SK-N-SH (cell line): ENCODE data around the gene GPX2. TPM values are rescaled to one million over a fixed set of nuclear protein-coding genes. Genes with fewer than 3 reads are reported as not detected.

Experiments
- CTCF ChIA-PET: fragments of 300-600, 350-600 bp; formaldehyde crosslinking; extraction: SDS; loops from one replicate; lab custom pipeline; 2021; lab: Yijun Ruan, JAX
- POLR2A ChIA-PET: fragments of 350-600 bp; sonication (Branson Sonifier 250); formaldehyde crosslinking; extraction: SDS; loops from one replicate; lab custom pipeline; 2020; ENCODE audit warnings: antibody characterized with exemption, inconsistent platforms; lab: Yijun Ruan, JAX
- DNase-seq: peaks from one replicate; pipeline ENCODE4 v3.0.0; 2012
- H2AFZ ChIP-seq: fragments of 200-600 bp; sonication (generic); 2 replicates; pipeline ENCODE4 v1.8.1; 2016; ENCODE audit warnings: antibody characterized with exemption, mild to moderate bottlenecking, low read depth
- H3F3A ChIP-seq: fragments of 200-600 bp; sonication (generic); replicated peaks from 2 replicates; pipeline ENCODE3; 2016; ENCODE audit warnings: antibody characterized with exemption, mild to moderate bottlenecking; ENCODE audit not compliant: insufficient read depth
- H3K27ac ChIP-seq, 2 experiments: fragments of 200-500 bp in 1 of 2; fragments of 200-600 bp in 1 of 2; sonication (Bioruptor generic) in 1 of 2; sonication (generic), shearing (Covaris generic) in 1 of 2; 2 replicates each; pipeline versions ENCODE4 v1.5.1 to v1.6.1; 2014 to 2016; ENCODE audit warnings: low read depth in 2 of 2, inconsistent platforms in 1 of 2, low read length in 1 of 2, mild to moderate bottlenecking in 1 of 2, mixed read lengths in 1 of 2
- H3K27me3 ChIP-seq: fragments of 200-600 bp; sonication (generic), shearing (Covaris generic); 2 replicates; pipeline ENCODE4 v1.6.1; 2016; ENCODE audit warnings: mixed run types; ENCODE audit not compliant: insufficient read depth
- H3K36me3 ChIP-seq, 2 experiments: fragments of 200-500 bp in 1 of 2; fragments of 200-600 bp in 1 of 2; sonication (Bioruptor generic) in 1 of 2; sonication (generic) in 1 of 2; replicated peaks in 1 of 2; 2 replicates each; pipeline versions ENCODE3 to v1.5.1; 2014 to 2016; ENCODE audit warnings: low read length in 1 of 2, mild to moderate bottlenecking in 1 of 2; ENCODE audit not compliant: insufficient read depth in 2 of 2, control insufficient read depth in 1 of 2
- H3K4me1 ChIP-seq, 2 experiments: fragments of 200-500 bp in 1 of 2; fragments of 200-600 bp in 1 of 2; sonication (Bioruptor generic) in 1 of 2; sonication (generic), shearing (Covaris generic) in 1 of 2; 2 replicates each; pipeline versions ENCODE4 v1.5.1 to v1.6.1; 2014 to 2016; ENCODE audit warnings: low read depth in 1 of 2, low read length in 1 of 2, mixed run types in 1 of 2; ENCODE audit not compliant: insufficient read depth in 2 of 2, control insufficient read depth in 1 of 2
- H3K4me2 ChIP-seq: fragments of 200-600 bp; sonication (generic), shearing (Covaris generic); 2 replicates; pipeline ENCODE4 v1.6.1; 2017; ENCODE audit warnings: mixed run types
- H3K4me3 ChIP-seq, 2 experiments: fragments of 200-500 bp in 1 of 2; fragments of 200-600 bp in 1 of 2; sonication (Bioruptor generic) in 1 of 2; sonication (generic), shearing (Covaris generic) in 1 of 2; 2 replicates each; pipeline versions ENCODE4 v1.5.1 to v1.8.1; 2014 to 2016; ENCODE audit warnings: low read depth in 2 of 2, inconsistent platforms in 1 of 2, low read length in 1 of 2, mild to moderate bottlenecking in 1 of 2, mixed read lengths in 1 of 2, moderate library complexity in 1 of 2
- H3K79me2 ChIP-seq: fragments of 200-600 bp; sonication (generic); 2 replicates; pipeline ENCODE4 v1.8.1; 2017; ENCODE audit warnings: mild to moderate bottlenecking; ENCODE audit not compliant: insufficient read depth
- H3K9ac ChIP-seq: fragments of 200-600 bp; sonication (generic); 2 replicates; pipeline ENCODE4 v1.6.1; 2017; ENCODE audit warnings: mixed run types
- H3K9me2 ChIP-seq: fragments of 200-600 bp; sonication (generic); 2 replicates; pipeline ENCODE4 v1.6.1; 2017; ENCODE audit warnings: mixed run types
- H3K9me3 ChIP-seq: fragments of 200-600 bp; sonication (generic); 2 replicates; pipeline ENCODE4 v1.6.1; 2017; ENCODE audit warnings: mixed run types, mild to moderate bottlenecking, moderate library complexity
- H4K20me1 ChIP-seq: fragments of 200-600 bp; sonication (generic); 2 replicates; pipeline ENCODE4 v1.6.1; 2017; ENCODE audit warnings: mild to moderate bottlenecking, mixed run types; ENCODE audit not compliant: insufficient read depth
- ELF1 ChIP-seq: IDR thresholded peaks from 2 replicates; pipeline ENCODE4 v1.4.0; 2012
- EP300 ChIP-seq, 2 experiments: IDR thresholded peaks; 2 replicates each; pipeline versions ENCODE4 v1.4.0 to v1.6.1; 2012; ENCODE audit warnings: borderline replicate concordance in 1 of 2, low read depth in 1 of 2, low read length in 1 of 2
- FOSL2 ChIP-seq: IDR thresholded peaks from 2 replicates; pipeline ENCODE4 v1.4.0; 2012; ENCODE audit warnings: low read depth, mild to moderate bottlenecking, moderate library complexity, borderline replicate concordance
- FOXJ3 ChIP-seq: sonication (generic); formaldehyde crosslinking; IDR thresholded peaks from 2 replicates; pipeline ENCODE4 v1.5.1; 2020; ENCODE audit warnings: mild to moderate bottlenecking, missing genetic modification reagents
- FOXM1 ChIP-seq: IDR thresholded peaks from 2 replicates; pipeline ENCODE4 v1.4.0; 2012; ENCODE audit warnings: low read depth, mild to moderate bottlenecking
- GABPA ChIP-seq: IDR thresholded peaks from 2 replicates; pipeline ENCODE4 v1.4.0; 2012; ENCODE audit warnings: low read depth, mild to moderate bottlenecking
- GATA2 ChIP-seq: sonication (generic); formaldehyde crosslinking; IDR thresholded peaks from 2 replicates; pipeline ENCODE4 v1.5.0; 2020; ENCODE audit warnings: mild to moderate bottlenecking, missing genetic modification reagents
- IRF3 ChIP-seq: fragments of 150-350 bp; IDR thresholded peaks from 2 replicates; pipeline ENCODE4 v1.6.1; 2016; ENCODE audit warnings: mild to moderate bottlenecking, low read depth, low read length
- MEF2A ChIP-seq: IDR thresholded peaks from 2 replicates; pipeline ENCODE4 v1.4.0; 2012; ENCODE audit warnings: low read depth, borderline replicate concordance
- NRF1 ChIP-seq: IDR thresholded peaks from 2 replicates; pipeline ENCODE4 v1.6.1; 2012; ENCODE audit warnings: low read depth, mild to moderate bottlenecking, low read length
- RAD21 ChIP-seq: IDR thresholded peaks from 2 replicates; pipeline ENCODE4 v1.6.1; 2012; ENCODE audit warnings: mild to moderate bottlenecking, low read length
- RCOR1 ChIP-seq: fragments of 150-350 bp; IDR thresholded peaks from 2 replicates; pipeline ENCODE4 v1.6.1; 2017; ENCODE audit warnings: antibody characterized with exemption, low read length
- REST ChIP-seq: IDR thresholded peaks from 2 replicates; pipeline ENCODE4 v1.6.1; 2012; ENCODE audit warnings: mild to moderate bottlenecking, low read depth, low read length, moderate library complexity
- RXRA ChIP-seq: IDR thresholded peaks from 2 replicates; pipeline ENCODE4 v1.4.0; 2012; ENCODE audit warnings: low read depth, mild to moderate bottlenecking, borderline replicate concordance
- SMC3 ChIP-seq: IDR thresholded peaks from 2 replicates; pipeline ENCODE4 v1.6.1; 2012; ENCODE audit warnings: low read depth, low read length, improper control_type of control experiment
- TCF12 ChIP-seq: IDR thresholded peaks from 2 replicates; pipeline ENCODE4 v1.4.0; 2012
- YY1 ChIP-seq: IDR thresholded peaks from 2 replicates; pipeline ENCODE4 v1.4.0; 2012; ENCODE audit warnings: low read depth, mild to moderate bottlenecking
- WGBS: methylation state at CpG from one replicate; pipeline ENCODE4 v1.1.6; 2017; ENCODE audit warnings: low lambda C conversion rate; 5-methylcytosine and 5-hydroxymethylcytosine counted together
- polyA plus RNA-seq, 3 experiments: library from polyadenylated mRNA; depleted of rRNA; stranded (reverse); fragments of >200 nt; gene quantifications; 2 replicates each; pipeline ENCODE4 v1.2.3, GENCODE V29; 2012
- TF ChIP-seq, protein P1 (sequence below): fragments of 200-600 bp; sonication (generic); IDR thresholded peaks from 2 replicates; pipeline ENCODE4 v1.6.1; 2017; ENCODE audit warnings: antibody characterized with exemption, mild to moderate bottlenecking, moderate library complexity
- TF ChIP-seq, protein P2 (sequence below): IDR thresholded peaks from 2 replicates; pipeline ENCODE4; 2012

GPX2 gene
- polyA plus RNA-seq, 1 of the 3 experiments (the other 2 are of a cell fraction) = not detected

DNA sequence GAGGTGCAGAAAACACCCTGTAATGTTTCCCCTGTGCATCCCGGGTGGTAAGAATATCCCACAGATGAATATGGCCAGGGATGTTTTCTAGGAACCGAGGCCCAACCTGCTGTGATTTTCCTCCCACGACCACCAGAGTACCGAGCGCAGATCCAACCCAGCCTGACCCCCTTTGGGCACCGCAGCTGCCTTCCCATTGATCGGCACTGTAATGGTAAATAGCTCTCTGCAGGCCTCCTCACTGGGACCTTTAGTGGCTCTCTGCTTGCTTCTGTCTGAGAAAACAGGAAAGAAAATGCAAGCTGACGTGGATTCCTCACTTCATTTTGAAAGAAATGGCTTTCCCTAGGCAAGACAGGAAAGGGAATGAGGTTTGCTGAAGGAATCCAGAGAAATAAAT lies 32.0 kb upstream of the GPX2 start (continued):
- TF ChIP-seq REST (no peak), FOXM1 (no peak), SMC3 (no peak), FOXJ3 (CRISPR knock-in tag) (no peak), RXRA (no peak)

DNA sequence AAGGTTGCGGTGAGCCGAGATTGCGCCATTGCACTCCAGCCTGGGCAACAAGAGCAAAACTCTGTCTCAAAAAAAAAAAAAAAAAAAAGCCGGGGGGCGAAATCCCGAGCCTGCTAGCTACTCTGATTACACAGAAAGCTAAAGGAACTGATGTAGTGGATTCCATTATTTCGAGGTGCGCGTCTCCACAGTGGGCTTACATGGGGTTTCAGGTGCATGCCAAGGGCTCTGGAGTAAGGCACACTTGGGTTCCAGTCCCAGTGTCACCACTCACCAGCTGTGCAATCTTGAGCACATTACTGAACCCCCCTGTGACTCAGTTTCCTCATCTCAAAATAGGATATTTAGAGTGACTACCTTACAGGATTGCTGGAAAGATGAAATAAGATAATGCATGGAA lies 31.3 kb upstream of the GPX2 start:
- Histone ChIP-seq H3K27ac (no peak overlapping the region), H3K27me3 (no peaks in the 10 kb centered on the region), H4K20me1 (no peaks in the 10 kb centered on the region), H3K36me3 (no peaks in the 10 kb centered on the region), H2AFZ (no peak overlapping the region), H3K9ac (no peak overlapping the region), H3K9me2 (no peaks in the 10 kb centered on the region), H3K4me3 (no peak overlapping the region), H3F3A (no peaks in the 10 kb centered on the region), H3K9me3 (no peaks in the 10 kb centered on the region), H3K4me2 (no peak overlapping the region), H3K79me2 (no peaks in the 10 kb centered on the region), H3K4me1 (peaks cover 6 to 14% of the 10 kb centered on the region in 2 experiments; a peak in 3 of 4 replicates)
- DNase-seq = no peak
- CTCF ChIA-PET = interaction anchor here (1.0 to 1.6 kb wide), 4 partner anchors 8 to 442 kb away, joined by 3 to 7 read pairs (median 5); partner anchors contain the start of gene FNTB
- POLR2A ChIA-PET = no interaction called here
- no peak for TF ChIP-seq GABPA
- TF ChIP-seq, protein P1, sequence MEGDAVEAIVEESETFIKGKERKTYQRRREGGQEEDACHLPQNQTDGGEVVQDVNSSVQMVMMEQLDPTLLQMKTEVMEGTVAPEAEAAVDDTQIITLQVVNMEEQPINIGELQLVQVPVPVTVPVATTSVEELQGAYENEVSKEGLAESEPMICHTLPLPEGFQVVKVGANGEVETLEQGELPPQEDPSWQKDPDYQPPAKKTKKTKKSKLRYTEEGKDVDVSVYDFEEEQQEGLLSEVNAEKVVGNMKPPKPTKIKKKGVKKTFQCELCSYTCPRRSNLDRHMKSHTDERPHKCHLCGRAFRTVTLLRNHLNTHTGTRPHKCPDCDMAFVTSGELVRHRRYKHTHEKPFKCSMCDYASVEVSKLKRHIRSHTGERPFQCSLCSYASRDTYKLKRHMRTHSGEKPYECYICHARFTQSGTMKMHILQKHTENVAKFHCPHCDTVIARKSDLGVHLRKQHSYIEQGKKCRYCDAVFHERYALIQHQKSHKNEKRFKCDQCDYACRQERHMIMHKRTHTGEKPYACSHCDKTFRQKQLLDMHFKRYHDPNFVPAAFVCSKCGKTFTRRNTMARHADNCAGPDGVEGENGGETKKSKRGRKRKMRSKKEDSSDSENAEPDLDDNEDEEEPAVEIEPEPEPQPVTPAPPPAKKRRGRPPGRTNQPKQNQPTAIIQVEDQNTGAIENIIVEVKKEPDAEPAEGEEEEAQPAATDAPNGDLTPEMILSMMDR = no peak
- no peak for TF ChIP-seq ELF1
- TF ChIP-seq FOSL2 = no peak
- TF ChIP-seq GATA2 = no peak
- WGBS = 96% methylated on average over 9 of the region's 9 CpGs

DNA sequence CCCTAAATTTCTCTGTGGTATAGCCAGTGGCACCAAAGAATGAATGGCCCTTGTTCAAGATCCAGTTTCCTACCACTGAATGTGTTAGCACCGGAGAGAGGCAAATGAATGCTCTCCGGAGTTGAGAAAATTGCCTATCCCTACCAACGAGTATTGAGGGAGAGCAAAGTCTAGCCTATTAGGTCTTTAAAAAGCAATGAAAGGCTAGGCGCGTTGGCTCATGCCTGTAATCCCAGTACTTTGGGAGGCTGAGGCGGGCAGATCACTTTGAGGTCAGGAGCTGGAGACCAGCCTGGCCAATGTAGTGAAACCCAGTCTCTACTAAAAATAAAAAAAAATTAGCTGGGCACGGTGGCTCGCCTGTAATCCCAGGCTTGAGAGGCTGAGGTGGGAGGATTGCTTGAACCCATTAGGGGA lies 30.5 kb upstream of the GPX2 start:
- H3K79me2 ChIP-seq = no peaks in the 10 kb centered on the region
- H3K36me3 ChIP-seq = no peaks in the 10 kb centered on the region
- WGBS = 94% methylated on average over 8 of the region's 8 CpGs
- CTCF ChIA-PET = interaction anchor here (1.5 to 1.6 kb wide), 3 partner anchors 9 to 81 kb away, joined by 4 to 7 read pairs (median 6); partner anchors contain the start of gene FNTB
- no peak for DNase-seq
- H3K4me3 ChIP-seq = peak overlapping the region; percentile 59 to 65; a peak in 3 of 4 replicates
- no peaks in the 10 kb centered on the region for H3K9me3 ChIP-seq
- H3K9ac ChIP-seq = no peak overlapping the region
- peak overlapping the region; percentile 86; the same call in 1 of the 2 replicates for H3K4me2 ChIP-seq
- H3K9me2 ChIP-seq = no peaks in the 10 kb centered on the region
- H3K4me1 ChIP-seq = peaks cover 10 to 19% of the 10 kb centered on the region in 2 experiments; a peak in 3 of 4 replicates
- no peaks in the 10 kb centered on the region for H4K20me1 ChIP-seq
- no peak overlapping the region for H3K27ac ChIP-seq
- no peaks in the 10 kb centered on the region for H3K27me3 ChIP-seq
- H2AFZ ChIP-seq = peak overlapping the region; percentile 96; the same call in 1 of the 2 replicates
- no peaks in the 10 kb centered on the region for H3F3A ChIP-seq
- POLR2A ChIA-PET = no interaction called here
- TF ChIP-seq NRF1 (no peak), RAD21 (no peak), EP300 (IDR thresholded peaks at IDR 0.05; ENCODE audit: borderline replicate concordance in 1 of 2, low read depth in 1 of 2, low read length in 1 of 2) (no peak), ELF1 (no peak), RCOR1 (no peak), YY1 (no peak), MEF2A (no peak), TCF12 (no peak), IRF3 (no peak)
- TF ChIP-seq, protein P2, sequence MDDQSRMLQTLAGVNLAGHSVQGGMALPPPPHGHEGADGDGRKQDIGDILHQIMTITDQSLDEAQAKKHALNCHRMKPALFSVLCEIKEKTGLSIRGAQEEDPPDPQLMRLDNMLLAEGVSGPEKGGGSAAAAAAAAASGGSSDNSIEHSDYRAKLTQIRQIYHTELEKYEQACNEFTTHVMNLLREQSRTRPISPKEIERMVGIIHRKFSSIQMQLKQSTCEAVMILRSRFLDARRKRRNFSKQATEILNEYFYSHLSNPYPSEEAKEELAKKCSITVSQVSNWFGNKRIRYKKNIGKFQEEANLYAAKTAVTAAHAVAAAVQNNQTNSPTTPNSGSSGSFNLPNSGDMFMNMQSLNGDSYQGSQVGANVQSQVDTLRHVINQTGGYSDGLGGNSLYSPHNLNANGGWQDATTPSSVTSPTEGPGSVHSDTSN = no peak
